MM.1S (cell line): ENCODE results near the gene IGSF11.

Experiments used
- CTCF ChIP-seq: fragments of 300-600 bp; sonication (generic); IDR thresholded peaks from 2 replicates; pipeline ENCODE4 v1.5.1; 2016; ENCODE audit warnings: antibody characterized with exemption, low read length, mixed read lengths
- EZH2 ChIP-seq: fragments of 300-600 bp; sonication (generic); optimal IDR thresholded peaks from 2 replicates; pipeline ENCODE3; 2017; ENCODE audit warnings: low read depth, mild to moderate bottlenecking, antibody characterized with exemption, low read length, mixed read lengths
- EZH2phosphoT487 ChIP-seq: fragments of 300-600 bp; sonication (generic); IDR thresholded peaks from 2 replicates; pipeline ENCODE4 v1.6.1; 2018; ENCODE audit warnings: antibody characterized with exemption, low read length

GRCh38 chr3:118886708-118887107, 147.9 kb downstream of the IGSF11 start:
- TF ChIP-seq CTCF (no peak), EZH2 (no peak), EZH2phosphoT487 (no peak)
